NCI-H460 (cell line): ENCODE measurements around the gene HS3ST5. TPM values are rescaled to one million over a fixed set of nuclear protein-coding genes. Genes with fewer than 3 reads are reported as not detected.
"Not testable (repeated sequence)": the region's sequence is repeated elsewhere in the genome, so short reads cannot be mapped to it uniquely, and the experiment has no call there.

Source experiments
- DNase-seq: peaks from one replicate; pipeline ENCODE4 v3.0.0-alpha.2; 2016; ENCODE audit warnings: low read depth; ENCODE audit errors: extremely low read depth
- total RNA-seq: library from RNA; depleted of rRNA; stranded (reverse); fragments of >200 nt; shearing (Covaris generic); gene quantifications from 2 replicates; pipeline ENCODE4 v1.2.3, GENCODE V29; 2014

HS3ST5 gene
- total RNA-seq, 1 experiment from 2014 or later = not detected

DNA sequence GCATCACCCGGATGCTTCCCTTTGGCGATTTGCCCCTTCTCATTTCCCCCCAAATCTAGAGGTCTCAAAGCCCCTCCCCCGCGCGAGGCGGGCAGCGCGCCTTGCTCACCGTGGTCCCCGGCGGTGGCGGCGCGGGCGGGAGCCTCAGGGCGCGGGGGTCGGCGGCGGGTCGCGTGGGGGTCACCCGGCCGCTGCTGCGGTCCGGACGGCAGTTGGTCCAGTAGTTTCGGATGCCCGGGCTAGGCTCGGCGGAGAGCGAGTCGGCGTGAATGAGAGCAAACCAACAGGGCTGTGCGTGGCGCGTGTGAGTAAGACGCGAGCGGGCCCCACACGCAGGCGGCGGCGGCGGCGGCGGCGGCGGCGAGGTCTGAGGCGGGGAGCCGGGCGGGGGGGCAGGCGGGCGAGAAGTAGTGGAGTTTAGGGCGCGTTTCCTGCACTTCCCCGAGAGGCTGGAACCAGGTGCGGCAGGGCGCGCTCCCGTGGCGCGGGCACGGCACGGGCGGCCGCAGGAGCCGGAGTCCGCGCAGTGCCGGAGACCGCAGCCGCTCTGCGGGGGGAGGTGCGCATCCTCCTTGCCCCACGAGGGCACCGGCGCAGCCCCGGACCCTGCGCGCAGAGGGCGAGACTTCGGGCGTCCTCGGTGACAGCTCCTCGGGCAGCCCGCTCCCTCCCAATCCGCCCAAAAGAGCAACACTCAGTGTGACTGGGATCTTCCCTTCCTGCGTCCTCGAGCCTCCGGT lies 567 bp downstream of the HS3ST5 start:
- no peak for DNase-seq

DNA sequence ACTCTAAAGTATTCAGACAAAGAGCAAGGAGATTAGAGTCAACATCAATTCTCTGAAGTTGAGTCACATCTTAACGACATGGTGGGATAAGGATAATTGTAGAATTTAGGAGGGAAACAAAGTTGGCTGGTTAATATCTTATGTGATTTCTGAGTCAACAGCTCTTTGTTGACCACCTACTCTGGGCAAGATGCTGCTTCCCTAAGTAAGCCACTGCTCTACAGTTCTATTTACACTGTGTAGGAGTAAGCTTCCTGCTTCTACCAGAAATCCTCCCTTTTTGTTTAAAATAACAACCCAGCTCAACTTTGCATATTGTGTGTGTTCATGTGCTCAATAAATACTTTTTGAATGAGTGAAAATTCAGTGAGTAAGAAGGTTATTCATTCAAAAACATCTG lies 3.1 kb downstream of the HS3ST5 start:
- DNase-seq = no peak

DNA sequence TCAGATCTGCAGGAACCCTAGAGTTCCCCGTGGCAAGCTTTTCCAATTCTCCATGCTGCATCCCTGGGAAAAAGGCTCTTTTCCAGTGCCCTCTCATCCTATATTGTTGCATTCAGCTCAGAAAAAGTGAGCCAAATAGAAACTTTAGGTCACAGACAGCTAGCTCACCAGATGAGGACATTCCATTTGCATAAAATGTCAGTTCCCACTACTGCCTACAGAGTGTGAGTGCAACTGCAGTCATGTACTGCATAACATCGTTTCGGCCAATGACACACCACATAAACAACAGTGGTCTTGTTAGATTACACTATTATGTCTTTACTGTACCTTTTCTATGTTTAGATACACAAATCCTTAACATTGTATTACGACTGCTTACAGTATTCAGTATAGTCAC lies 8.6 kb downstream of the HS3ST5 start:
- DNase-seq = no peak

DNA sequence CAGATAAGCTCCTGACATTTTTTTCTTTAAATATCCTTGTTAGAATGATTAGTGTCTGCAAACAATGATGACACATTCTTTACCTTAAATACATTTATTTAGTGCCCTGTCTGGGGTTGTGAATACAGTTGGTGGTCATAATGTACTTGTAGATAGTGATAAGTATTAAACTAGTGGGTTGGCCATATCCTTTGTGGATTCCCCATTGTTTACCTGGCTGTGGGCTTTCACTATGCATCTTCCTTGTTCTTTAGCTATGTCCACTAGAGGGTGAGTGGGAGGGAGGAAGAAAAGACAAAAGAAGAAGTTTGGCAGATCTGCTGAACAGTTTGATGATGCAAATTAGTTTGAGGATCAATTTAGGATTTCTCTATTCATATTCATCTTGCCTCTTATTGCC lies 15.7 kb downstream of the HS3ST5 start:
- no peak for DNase-seq

DNA sequence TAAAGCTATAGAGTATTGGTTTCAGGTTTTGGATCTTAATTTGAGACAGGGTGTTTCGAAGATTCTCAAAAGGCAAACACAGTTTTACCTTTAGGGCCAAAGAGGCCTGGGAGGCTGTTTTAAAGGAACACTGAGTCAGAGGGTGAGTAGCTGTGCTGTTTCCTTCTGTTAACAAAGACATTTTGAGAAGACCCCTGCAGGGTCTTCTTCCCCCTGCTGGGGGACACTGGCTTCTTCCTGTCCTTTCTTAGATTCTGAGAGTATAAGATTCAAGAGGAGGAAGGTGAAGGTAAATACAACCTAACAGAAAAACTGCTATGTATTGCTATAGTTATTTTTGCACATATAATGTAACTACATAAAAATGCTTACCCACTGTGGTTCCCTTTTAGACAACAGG lies 19.0 kb downstream of the HS3ST5 start:
- no peak for DNase-seq

DNA sequence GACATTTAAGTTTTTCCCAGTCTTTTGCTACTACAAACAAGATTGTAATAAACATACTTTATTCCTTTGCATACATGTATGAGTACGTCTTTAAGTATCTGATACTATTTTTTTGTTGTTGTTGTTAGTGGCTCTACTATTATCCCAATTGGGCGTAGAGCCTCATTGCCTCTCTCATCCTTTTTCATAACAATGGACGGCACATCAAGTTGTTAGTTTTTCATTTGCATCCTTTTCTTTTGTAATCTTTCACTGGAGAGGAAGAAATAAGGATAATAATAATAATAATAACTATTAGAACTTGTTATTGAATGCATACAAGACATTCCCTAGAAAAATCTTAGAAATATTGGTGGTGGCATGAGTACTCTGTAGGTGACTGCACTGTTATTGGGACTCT lies 23.1 kb downstream of the HS3ST5 start:
- no peak for DNase-seq

DNA sequence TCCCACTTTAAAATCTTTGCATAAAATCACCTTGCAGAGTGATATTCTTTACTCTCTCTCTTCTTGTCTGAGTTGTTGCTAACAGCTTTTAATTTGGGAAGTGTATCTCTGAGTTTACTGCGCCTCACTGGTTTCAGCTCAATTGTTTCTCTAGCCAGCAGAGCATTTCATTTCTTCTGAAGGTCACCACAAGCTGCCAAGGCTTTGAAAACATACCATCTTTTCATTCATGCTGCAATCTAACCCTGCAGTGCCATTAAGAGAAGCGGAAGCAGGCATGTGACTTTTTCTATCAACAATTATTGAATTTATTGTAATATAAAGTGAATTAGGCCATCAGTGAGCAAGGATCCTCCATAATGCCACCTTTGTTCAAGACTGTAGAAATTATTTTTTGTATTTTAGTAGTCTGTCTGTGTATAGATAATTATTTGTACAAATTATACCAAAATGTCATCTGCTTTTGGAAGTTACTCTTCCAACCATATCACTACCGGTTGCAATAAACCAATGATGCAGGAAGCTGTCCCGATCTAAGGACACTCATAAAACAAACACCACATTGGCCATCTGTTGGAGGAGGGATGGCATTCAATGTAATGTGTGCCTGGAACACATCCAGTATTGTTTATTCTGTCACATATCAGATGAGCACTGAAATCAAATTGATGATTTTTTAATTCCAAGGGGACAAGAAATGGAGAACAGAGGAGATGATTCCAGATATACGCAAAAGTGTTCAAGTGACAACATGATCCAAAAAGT lies 26.8 kb downstream of the HS3ST5 start:
- no peak for DNase-seq

DNA sequence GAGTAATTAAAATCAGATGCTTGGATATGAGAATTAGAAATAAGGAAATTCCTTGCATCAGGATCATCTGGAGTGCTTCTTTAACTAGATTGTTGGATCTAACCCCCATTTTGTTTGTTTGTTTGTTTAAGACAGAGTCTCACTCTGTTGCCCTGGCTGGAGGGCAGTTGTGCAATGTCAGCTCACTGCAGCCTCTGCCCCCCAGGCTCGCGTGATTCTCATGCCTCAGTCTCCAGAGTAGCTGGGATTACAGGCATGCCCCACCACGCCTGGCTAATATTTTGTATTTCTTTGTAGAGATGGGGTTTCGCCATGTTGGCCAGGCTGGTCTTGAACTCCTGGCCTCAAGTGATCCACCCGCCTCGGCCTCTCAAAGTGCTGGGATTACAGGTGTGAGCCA lies 29.0 kb downstream of the HS3ST5 start:
- DNase-seq = not testable (repeated sequence)

DNA sequence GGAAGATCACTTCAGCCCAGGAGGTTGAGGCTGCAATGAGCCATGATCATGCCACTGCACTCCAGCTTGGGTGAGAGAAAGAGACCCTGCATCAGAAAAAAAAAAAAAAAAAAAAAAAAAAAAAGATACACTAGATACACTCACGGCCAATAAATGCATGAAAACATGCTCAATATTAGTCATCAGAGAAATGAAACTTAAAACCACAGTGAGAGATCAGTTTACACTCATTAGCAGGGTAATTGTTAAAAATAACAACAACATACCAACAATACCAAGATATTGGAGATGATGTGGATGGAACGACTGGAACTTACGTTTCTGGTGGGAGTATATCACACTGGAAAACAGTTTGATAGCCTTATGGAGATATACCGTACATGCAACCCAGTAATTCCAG lies 29.9 kb downstream of the HS3ST5 start:
- DNase-seq = no peak

DNA sequence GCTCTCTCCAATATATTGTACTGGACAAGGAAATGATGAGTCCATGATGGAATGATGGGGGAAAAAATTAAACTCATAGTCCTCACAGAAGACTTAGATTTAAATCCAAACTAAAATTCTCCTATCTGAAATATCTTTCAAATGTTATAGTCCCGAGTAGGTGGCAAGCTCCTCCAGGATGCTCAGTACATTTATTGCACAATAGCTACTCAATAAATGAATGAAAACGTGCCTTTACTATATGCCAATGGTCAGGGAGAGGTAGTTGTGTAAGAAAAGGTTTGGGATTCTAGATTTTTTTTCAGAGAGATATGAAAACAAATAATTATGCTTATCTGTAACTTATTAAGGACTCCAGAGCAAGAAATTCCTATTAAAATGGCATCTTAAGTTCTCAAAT lies 32.8 kb downstream of the HS3ST5 start:
- no peak for DNase-seq

DNA sequence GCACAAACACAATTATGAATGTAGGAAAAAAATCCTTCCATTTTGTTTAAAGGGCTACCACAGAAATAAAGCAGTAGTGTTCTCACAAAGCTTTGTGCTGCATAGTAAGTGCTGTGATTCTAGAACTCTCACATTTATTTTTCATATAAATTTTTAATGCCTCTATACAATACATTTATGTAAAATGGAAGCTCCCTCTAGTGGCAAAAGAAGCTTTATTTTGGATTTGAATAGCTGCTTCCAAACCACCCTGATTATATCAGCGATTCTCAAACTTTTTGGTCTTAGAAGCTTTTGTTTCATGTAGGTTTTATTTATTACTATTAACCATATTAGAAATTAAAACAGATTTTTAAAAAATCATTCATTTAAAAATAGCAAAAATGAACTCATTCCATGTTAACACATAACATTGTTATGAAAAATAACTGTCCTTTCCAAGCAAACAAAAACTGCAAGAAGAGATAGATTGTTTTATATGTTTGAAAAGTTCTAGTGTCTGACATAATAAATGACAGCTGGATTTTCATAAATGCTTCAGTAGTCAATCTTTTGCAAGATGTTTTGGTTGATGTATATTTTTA lies 38.4 kb downstream of the HS3ST5 start:
- DNase-seq = peak; percentile 0

DNA sequence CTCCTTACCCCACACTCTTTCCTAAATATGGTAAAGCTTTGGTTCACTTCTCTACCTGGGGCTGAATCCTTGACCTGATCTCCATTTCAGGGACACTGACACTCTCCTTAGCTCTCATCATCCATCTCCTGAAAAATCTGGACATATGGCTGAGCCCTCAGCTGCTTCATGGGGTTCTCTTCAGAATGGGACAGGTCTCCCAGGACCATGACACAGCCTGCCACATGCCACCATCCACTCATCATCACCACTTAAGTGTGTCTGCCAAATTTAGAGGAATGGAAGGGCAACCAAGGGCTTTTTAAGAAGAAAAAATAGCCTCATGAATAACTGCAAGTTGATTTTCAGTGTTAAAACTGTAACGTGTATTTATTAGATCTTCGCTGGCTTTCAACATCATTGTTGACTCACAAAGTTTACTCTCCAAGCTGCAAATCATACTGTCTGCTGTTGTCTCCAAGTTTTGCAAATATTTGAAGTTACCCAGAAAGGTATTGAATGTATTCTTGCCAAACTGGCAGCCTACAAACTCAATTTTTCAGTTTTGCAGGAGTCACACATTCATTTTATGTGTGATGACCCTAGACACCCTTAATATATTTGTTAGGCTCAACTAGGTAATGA lies 41.1 kb downstream of the HS3ST5 start:
- DNase-seq = no peak

DNA sequence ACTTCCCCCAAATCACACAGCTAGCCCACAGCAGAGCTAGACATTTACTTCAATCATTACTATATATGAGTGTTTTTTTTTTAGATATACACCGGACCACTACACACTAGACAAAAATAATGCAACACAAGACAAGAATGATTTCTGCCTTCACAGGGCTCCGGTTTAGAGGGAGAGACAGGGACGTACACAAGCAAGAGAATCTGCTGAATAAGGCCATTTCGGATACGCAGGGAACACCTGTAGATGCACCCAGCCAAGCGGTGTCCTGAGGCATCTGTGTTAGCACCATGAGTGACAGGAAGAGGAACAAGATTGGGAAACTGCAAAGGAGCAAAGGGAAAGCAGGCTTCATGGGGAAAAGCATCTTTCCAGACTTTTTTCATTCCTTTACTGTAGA lies 45.7 kb downstream of the HS3ST5 start:
- no peak for DNase-seq

DNA sequence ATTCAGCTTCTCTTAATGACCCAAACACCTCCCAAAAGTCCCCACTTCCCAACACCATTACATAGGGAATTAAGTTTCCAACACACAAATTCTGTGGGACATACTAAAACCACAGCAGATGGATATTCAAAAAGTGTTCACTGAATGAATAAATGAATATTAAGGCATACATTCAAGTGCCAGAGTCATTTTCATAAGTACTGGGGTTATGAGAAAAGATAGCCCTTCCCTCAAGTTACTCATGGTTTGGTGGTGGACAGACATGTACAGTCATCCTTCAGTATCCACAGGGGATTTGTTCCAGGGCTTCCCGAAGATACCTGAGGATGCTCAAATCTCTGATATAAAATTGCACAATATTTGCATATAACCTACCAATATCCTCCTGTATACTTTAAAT lies 50.4 kb downstream of the HS3ST5 start:
- no peak for DNase-seq

DNA sequence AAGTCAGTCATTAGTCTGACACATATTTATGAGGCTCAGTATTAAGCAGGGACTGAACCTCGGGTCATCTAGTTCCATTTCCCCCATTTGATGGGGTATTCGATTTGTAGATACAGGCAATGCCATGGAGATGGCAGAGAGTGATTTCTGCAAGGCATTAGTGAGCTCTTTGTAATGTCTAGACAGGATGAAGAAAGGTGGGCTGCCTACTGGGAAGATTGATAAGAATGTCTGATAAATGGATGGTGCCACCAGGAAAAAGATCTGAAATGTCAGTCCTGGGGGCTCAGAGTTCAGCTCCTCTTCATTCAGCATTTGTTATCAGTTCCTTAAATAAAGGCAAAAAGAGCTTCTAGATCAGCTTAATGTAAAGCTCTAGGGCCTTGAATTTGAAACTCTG lies 51.4 kb downstream of the HS3ST5 start:
- no peak for DNase-seq

DNA sequence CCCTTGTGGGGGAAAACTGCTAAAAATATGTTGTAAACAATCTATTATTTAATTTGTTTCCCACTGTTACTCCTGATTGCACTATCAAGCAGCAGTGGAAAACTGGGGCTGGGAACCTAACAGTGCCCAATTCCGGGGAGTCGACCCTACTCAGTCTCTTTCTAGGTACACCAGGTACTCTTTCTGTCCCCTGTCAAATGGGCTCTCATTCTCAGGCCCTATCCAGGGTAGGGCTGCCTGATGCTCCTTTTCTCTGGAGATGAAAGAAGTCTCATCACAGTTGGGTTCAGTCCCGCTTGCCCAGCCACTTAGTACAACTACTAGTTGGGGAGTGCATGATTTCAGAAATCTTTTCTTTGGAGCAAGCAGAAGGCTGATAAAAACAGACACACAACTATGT lies 52.0 kb downstream of the HS3ST5 start:
- no peak for DNase-seq

DNA sequence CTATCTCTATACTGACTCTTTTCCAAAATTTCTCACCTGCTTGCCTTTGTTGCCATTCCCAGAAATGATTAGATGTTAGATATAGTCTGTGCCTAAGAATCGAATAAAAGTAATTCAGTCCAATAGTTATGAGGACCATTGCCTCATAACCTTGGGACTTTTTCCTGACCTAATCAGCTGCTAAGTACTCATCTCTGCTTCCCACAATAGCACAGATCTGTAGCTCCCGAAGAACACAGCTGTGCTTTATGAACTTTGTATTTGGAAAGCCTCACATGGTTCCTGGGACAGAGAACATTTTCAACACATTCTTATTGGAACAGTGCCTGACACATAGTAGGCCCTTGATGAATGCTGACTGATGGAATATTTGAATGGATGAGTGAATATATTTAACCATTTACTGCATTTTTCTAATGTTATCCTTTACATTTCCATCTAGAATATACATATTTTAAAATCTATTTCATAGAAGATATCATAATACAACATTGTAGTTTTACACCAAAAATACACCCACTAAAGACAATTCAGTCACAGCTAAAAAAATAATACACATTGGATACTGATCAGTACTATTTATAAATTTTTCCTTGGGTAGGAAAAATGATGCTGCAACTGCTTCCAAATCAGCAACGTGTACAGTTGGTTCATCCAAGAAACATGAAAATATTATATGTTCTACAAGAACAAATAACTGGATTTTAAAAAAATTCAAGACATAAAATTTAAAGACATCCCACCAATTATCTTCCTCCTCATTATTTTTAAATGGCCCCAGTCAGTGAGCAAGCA lies 53.9 kb downstream of the HS3ST5 start:
- DNase-seq = no peak

DNA sequence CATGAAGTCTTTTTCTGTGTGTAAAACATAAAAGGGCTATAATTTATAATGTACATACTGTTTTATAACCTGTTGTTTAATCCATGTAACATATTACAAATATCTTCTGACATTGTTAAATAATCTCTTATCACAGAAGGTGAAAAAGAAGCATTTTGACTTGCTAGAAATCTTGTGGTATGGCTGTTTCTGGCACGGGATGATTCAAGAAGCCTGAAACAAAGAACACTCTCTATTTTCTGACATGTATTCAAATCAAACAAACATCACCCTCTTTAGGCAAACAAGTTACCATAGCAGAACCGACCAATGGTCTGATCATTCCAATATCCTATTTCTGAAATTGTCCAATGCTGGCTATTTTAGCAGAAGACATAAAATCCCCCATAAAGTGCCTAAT lies 55.4 kb downstream of the HS3ST5 start:
- no peak for DNase-seq

DNA sequence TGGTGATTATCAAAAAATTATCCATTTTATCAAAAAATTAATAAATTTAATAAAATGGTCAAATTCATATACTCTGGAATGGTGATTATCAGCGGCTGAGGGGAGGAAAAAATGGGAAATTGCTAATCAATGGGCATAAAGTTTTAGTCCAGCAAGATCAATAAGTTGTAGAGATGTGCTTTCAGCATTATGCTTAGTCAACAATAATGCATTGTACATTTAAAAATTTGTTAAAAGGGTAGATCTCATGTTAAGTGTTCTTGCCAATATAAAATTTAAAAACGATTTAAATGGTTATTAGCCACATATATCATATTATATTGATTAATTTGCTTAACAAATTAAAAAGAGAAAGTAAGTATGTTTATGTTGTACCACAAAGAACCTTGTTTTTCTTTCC lies 56.6 kb downstream of the HS3ST5 start:
- DNase-seq = no peak

DNA sequence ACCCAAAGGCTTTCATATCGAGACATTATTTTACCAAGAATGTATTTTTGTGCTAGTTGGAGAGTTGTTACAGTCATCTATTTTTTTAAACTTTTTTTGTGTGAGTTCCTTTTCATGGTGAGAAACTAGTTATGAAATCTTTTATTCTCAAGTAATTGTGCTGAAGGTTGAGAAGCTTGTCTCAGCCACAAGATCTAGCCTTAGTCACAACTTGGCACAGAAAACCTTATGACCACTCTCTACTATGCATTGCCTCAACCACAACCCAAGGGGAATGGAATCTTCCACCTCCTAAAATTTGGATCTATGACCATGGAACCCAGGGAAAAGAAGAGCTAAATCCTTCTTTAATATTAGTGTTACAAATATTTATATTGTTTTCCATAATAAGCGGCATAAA lies 58.5 kb downstream of the HS3ST5 start:
- DNase-seq = no peak

DNA sequence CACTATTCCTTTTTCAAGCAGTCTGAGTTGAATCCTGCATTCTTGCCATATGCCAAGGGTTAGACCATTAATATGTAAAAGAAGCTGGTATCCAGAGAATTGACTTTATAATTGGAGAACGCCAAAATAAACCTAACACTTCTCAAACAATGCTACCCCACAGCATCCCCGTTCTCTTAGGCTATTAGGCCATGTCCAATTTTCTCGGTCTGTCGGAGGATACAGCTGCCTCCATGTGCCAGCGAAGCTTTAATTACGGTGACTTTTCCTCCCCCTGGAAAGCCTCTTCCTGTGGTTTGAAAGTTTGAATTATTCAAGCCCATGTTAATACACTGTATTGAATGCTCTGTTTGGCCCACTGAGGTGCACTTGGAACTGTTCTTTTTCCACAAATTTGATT lies 60.5 kb downstream of the HS3ST5 start:
- DNase-seq = no peak
